ENCODE results near the gene SP9.

The SP9 gene

GRCh38 chr2:174333372-174334277 is 1.1 kb upstream of the SP9 start:
- no peak for DNase-seq (ENCODE audit: low read depth)

- DNase-seq (ENCODE audit: low read depth), result no peak
Observed at GRCh38 chr2:174334278-174334715, 457 bp upstream of the SP9 start.

GRCh38 chr2:174335254-174335987 is 667 bp downstream of the SP9 start:
- no peak for DNase-seq (ENCODE audit: low read depth)

GRCh38 chr2:174335988-174336500 is 1.3 kb downstream of the SP9 start:
- DNase-seq (ENCODE audit: low read depth), result no peak

DNA sequence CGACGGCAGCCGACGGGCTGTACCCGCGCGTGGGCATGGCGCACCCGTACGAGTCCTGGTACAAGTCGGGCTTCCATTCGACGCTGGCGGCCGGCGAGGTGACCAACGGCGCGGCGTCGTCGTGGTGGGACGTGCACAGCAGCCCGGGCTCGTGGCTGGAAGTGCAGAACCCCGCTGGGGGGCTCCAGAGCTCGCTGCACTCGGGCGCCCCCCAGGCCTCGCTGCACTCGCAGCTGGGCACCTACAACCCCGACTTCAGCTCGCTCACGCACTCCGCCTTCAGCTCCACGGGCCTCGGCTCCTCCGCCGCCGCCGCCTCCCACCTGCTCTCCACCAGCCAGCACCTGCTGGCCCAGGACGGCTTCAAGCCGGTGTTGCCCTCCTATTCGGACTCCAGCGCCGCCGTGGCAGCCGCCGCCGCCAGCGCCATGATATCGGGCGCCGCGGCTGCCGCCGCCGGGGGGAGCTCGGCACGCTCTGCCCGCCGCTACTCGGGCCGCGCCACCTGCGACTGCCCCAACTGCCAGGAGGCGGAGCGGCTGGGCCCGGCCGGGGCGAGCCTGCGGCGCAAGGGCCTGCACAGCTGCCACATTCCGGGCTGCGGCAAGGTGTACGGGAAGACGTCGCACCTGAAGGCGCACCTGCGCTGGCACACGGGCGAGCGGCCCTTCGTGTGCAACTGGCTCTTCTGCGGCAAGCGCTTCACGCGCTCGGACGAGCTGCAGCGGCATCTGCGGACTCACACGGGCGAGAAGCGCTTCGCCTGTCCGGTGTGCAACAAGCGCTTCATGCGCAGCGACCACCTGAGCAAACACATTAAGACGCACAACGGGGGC is 2.0 kb downstream of the SP9 start:
- DNase-seq (ENCODE audit: low read depth), result no peak

DNA sequence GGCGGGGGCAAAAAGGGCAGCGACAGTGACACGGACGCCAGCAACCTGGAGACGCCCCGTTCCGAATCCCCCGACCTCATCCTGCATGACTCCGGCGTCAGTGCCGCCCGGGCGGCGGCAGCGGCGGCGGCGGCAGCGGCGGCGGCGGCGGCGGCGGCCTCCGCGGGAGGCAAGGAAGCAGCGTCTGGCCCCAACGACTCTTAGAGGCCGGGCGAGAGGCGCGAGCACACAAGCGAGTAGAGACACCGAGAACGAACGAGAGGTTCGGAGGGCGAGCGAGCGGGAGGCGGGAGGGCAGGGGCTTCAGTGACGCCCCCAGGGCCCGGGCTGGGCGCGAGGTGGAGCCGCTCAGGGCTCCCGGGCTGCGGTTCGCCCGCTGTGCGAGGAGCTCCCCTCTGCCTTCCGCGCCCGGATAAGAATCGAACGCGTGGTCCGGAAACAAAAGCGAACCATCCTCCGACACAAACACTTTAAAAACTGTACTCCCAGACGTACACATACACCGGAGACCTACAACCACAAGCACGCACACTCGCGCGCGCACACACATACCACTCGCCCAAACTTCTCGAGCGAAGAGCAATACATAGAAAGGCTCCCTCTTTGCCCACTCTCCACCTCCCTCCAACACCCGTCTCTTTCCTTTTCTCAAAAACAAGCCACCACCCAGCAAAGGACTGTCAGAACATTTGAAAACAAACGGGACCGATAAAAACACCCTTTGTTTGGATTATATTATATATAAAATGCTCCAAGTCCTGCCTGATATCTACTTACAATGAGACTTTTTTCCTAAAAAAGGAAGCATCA is 2.8 kb downstream of the SP9 start:
- DNase-seq (ENCODE audit: low read depth), result no peak

- DNase-seq (ENCODE audit: low read depth), result no peak
Observed at GRCh38 chr2:174338147-174338605, 3.4 kb downstream of the SP9 start.

- DNase-seq (ENCODE audit: low read depth), result no peak
Observed at GRCh38 chr2:174338671-174339560, 4.2 kb downstream of the SP9 start.

- DNase-seq (ENCODE audit: low read depth), result no peak
Observed at GRCh38 chr2:174339561-174340399, 5.0 kb downstream of the SP9 start.

GRCh38 chr2:174340400-174341292 is 5.9 kb downstream of the SP9 start:
- no peak for DNase-seq (ENCODE audit: low read depth)

- DNase-seq (ENCODE audit: low read depth), result peak; percentile 81
Observed at GRCh38 chr2:174341293-174341994, 6.7 kb downstream of the SP9 start.

- DNase-seq (ENCODE audit: low read depth), result no peak
Observed at GRCh38 chr2:174341995-174342685, 7.4 kb downstream of the SP9 start.

GRCh38 chr2:174342686-174343342 is 8.1 kb downstream of the SP9 start:
- DNase-seq (ENCODE audit: low read depth), result no peak

- no peak for DNase-seq (ENCODE audit: low read depth)
Observed at GRCh38 chr2:174343343-174343622, 8.5 kb downstream of the SP9 start.

GRCh38 chr2:174343623-174344455 is 9.1 kb downstream of the SP9 start:
- no peak for DNase-seq (ENCODE audit: low read depth)
